Stimulated activated CD4-positive, alpha-beta T cell treated with anti-CD3 and anti-CD28 coated beads, TNF-alpha, amount 100 ng/mL, for 24 hours (primary cell): ENCODE results near the gene BMP2K.
A peak's percentile ranks its signal among the peaks of the same experiment; 100 is the strongest.

Source experiments
- DNase-seq, 3 experiments: peaks; one replicate each; pipeline ENCODE4 v3.0.0-alpha.2; 2020; ENCODE audit warnings: low read depth in 3 of 3

The BMP2K gene

DNA sequence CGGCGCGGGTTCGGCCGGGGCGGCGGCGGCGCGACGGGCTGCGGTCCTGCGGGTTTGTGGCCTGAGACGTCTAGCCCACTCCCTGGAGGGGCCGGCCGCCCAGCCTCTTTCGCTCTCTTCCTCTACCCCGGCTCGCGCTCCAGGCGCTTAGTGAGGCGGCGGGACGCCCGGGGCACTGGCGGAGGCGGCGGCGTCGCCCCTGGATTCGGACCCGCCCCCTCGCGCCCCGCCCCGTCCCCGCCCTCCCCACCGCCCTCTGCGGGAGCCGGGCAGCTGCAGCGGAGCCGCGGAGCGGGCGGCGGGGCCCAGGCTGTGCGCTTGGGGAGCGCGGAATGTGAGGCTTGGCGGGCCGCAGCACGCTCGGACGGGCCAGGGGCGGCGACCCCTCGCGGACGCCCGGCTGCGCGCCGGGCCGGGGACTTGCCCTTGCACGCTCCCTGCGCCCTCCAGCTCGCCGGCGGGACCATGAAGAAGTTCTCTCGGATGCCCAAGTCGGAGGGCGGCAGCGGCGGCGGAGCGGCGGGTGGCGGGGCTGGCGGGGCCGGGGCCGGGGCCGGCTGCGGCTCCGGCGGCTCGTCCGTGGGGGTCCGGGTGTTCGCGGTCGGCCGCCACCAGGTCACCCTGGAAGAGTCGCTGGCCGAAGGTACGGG lies at the start of gene BMP2K:
Gene BMP2K, plus strand, starts transcription at position 272 of the 650 bp plus-strand sequence. Its CDS starts 194 bp downstream, at position 466.
- DNase-seq: peak; percentile 42 to 79 (median 60)

DNA sequence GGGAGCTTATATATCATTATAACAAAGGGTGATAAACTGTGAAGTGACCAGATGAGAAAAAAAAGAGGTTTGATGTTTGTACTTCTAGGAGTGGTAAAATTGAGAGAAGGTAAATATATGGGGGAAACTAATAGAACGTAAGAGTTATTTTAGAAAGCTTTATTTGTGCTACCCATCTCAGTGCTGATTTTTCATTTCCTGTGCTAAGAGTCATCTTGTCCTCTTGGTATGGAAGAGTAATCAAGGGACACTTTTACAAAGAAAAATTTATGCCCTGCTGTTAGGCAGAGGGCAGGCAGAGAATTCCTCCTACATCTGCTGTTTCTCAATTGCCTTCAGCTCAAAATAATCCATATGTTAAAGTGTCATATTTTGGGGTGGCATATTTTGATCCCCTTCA lies 49.6 kb upstream of the BMP2K start:
- no peak for DNase-seq

DNA sequence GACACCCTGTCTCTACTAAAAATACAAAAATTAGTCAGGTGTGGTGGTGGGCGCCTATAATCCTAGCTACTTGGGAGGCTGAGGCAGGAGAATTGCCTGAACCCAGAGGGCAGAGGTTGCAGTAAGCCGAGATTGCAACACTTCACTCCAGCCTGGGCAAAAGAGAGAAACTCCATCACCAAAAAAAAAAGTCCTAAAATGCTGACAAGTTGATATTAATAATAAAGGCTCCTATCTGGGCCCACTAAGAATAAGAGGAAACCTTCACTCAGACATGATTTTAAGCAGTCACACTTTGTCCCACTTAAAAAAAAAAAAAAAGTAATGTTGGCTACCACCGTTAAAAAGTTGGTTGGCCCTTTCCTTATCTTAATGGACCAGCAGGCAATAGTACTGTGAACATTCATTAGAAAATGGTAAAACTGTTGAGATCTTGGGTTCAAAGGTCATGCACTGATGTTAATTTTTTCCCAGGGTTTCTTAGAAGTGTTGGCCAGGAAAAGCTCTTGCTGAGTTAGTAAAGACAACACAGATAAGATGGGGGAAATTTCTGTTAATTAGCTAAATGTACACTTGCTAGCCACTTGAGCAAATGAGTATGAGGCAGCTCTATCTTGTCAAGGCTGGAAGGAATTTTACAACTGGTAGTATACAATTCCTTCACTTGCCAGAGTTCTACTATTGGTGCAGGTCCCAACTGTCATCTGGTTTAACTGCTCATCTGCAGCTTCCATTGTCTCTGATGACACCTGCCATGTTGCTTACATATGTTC lies 43.6 kb upstream of the BMP2K start:
- DNase-seq: no peak

DNA sequence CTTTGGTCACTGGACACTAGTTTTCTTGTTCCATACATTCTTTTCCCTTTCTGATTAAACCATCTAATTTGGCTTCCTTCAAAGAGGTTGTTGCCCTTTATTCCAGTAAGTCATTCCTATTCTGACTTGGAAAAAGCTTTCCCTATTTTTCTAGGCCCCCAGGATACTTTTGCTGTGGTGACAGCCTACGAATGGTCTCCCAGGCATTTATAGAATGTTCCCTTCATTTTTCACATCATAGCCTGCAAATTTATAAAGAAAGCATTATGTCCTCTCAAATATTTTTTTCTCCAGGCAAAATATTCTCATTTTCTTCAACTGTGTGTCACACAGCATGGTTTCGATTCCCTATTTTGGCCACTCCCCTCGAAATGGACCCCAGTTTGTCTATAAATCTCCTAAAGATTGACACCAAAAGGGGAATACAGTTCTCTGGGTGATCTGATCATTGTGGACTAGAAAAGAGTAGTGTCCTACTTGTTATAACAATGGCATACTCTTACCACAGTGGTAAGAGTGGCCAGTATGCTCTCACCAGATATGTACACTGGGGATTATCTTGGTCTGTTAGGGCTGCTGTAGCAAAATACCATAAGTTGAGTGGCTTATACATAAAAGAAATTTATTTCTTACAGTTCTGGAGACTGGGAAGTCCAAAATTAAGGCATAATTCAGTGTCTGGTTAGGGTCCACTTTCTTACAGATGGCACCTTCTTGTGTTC lies 41.5 kb upstream of the BMP2K start:
- DNase-seq: no peak

DNA sequence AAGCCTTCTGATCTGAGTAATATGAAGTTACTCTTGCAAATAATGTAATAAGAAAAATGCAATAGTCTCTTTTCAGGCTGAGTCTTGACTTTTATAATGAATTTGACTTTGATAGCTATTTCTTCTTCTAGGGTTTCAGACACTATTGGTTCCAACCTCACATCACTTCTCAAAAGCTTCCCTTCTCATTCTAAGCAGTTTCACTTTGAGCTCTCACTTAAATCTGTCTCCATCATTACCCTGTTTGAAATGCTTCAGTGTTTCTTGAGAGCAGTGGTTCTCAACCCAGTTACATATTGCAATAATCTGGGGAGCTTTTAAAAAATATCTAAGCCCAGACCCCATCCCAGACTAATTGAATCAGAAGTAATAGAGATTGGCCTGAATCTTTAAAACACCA lies 40.5 kb upstream of the BMP2K start:
- no peak for DNase-seq

DNA sequence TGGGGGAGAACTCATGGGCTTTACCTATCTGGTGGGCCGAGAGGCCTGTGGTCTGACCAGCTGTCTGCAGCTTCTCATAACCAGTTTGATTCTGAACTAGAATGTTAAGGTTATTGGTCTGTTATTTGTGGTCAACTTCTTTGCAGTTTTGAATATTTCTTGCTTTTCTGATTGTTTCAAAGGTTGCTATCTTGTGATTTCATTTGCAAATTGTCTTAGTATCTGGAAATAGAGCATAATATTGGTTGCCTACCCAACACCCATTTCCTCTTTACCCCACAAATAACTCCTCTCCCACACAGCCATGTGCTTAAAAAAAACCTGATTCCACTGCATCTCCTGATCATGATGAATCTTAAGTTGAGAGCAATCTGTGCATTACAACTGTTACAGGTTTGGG lies 39.1 kb upstream of the BMP2K start:
- no peak for DNase-seq

DNA sequence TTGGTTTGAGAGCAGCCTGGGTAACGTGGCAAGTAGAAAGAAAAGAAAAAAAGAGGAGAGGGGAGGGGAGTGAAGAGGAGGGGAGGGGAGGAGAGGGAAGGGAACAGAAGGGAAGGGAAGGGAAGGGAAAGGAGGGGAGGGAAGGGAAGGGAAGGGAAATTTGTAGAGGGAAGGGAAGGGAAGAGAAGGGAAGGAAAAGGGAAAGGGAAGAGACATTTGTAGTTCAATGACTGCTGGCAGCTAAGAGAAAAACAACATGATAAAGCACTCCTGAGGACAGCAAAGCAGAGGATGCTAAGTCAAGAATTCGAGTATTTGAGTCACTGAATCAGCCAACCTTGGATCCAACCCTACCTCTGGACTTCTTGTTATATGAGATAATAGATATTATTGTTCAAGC lies 38.2 kb upstream of the BMP2K start:
- no peak for DNase-seq

DNA sequence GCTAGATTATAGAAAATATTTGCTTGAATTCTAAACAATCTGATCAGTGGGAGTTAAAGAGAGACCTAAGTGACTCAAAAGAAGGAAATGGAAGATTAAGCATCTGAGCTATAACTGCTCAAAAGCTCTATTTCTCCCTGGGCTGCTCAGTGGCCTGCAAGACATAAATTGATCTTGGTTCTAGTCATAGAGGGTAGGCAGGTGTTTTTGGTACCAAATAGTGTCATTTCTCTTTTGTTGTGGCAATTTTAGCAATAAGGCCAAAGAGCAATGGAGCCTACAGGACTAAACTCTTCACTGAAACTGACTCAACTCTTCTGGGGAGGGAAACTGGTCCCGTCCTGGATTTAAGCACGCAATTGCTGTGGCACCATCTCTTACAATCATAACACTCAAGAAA lies 33.9 kb upstream of the BMP2K start:
- no peak for DNase-seq

DNA sequence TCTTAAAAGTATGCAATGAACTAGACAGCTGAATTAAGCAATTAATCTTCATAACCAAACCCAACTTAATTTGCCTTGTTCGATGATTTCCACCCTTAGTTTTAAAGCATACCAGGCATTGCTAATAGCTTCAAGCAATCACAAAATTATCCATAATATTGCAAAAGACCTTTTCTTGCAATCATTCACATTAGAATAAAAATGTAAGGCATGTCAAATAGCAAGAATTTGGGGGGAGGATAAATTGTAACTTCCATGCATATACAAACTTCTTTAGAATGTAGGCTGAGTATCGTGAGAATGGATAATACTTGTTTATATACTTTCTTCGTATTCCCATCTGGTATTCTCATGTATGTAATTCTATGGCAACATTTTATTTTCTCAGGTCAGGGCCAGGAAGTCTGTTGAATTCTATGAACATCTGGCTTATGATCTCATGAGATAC lies 28.7 kb upstream of the BMP2K start:
- DNase-seq: no peak

DNA sequence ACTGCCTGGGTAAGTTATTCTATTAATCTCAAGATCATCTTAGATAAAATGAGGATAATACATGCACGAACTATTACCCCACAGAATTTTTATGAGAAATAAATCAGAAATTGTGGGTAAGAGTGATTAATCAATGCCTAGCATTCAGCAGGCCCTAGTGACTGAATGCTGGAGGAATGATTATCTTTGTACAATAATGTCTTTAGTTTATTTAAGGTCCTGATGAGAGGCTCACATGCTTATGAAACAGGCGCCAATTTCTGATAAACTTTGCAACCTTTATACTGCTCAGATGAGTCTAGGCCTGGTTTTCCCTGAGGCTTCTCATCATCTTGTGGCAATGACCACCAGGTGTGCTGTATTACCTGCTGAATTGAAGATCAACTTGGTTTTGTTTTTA lies 27.8 kb upstream of the BMP2K start:
- DNase-seq: no peak

DNA sequence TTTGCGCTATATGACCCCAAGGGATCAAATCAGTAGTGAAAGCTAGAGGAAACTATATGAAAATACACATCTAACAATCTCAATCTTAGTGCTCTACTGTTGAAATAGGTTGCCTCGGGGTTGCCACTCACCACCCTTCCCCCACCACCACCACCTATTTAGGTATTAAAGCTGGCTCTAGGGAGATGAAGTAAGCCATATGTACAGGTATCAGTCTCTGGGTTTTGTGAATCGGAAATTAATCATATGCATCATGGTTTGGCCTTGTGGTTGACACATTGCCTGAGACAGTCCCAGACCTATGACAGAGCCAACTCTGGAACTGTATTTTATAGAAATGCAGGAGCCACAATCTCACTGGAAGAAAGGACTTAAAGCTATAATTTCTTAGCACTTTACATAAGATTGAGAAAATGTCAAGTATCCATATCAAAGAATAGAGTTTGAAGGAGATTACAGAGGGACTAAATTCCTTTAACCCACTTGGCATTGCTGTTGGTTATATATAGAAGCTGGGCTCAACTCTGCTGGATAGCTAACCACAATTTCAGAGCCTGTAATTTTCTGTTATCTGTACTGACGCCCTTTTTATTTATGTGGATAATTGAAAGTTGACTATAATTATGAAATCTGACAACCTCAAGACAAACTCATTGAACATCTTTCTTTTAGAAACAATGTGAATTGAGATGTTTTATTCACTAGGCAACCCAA lies 26.7 kb upstream of the BMP2K start:
- no peak for DNase-seq

DNA sequence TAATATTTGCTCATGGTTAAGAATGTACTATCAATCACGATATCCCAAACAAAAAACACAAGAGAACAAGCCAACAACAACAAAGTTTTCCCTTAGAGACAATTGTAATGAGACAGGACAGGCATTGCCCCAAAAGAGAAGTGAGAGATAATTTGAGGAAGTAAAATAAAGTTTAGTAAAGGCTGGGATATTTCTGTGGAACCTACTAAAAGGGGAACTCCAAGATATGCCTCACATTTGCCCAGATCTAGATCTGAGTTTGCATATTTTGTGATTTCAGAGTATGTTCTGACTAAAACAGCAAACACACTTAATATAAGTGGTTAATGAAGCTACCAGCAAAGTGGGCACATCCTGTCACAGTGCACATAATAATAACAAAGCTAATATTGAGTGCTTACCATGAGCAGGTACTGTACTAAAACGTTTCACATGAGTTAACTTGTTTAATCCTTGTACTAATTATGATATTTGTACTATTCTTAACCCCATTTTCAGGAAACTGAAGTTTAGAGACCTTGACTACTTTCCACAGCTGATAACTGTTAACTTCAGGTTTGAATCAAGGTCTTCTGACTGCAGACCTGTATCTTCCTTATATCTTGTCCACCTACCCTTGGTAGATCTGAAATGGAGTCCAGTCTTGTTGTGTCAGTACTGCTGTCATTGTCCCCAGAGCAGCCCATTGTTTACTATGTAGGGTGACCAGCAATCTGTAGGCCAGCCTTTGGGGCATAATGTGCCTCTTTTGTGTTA lies 26.0 kb upstream of the BMP2K start:
- no peak for DNase-seq

DNA sequence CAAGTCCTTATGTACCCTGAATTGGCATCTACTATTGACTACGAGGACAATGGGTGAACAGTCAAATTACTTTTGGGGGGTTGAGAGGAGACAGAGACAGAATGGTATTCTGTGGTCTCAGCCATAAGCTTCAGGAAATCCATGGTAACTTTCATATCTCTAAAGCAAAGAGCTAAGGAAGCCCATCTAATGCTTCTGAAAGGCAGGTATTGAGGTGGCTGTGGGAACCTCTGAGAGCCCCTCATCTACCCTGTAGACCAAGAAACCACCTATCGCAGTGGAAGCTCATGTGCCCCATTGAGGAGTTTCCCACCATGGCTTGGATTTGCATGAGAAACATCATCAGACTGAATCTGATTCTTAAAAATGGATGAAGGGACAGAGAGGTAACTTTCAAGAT lies 23.1 kb upstream of the BMP2K start:
- no peak for DNase-seq

DNA sequence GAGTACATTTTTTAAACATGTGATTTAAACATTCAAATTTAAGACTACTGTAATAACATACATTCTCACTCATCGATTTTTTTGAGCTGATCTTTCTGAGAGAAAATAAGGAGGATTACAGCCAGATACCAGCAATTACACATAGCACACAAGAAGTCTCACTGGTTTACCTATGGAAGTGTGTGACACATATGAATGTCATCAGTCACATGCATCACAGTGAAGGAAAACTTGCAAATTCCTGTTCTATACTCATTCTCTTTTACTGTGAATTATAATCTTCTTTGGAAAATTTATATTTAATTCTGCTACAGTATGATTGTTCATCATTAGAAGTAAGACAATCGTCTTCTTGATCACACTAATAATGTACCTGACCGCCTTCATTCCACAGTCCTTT lies 21.3 kb upstream of the BMP2K start:
- DNase-seq: no peak

DNA sequence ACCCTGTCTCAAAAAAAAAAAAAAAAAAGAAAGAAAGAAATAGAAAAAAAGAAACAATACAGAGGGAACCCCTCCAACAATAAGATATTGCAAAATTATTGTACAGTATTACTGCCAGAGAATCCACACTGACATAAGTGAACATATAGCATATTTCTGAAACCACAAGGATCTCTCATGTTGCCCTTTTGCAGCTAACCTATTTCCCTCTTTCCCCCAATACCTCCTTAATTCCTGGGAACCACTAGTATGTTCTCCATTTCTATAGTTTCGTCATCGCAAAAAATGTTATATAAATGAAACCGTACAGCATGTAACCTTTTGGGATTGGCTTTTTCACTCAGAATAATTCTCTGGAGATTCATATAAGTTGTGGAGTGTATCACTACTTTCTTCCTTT lies 20.0 kb upstream of the BMP2K start:
- DNase-seq: no peak

DNA sequence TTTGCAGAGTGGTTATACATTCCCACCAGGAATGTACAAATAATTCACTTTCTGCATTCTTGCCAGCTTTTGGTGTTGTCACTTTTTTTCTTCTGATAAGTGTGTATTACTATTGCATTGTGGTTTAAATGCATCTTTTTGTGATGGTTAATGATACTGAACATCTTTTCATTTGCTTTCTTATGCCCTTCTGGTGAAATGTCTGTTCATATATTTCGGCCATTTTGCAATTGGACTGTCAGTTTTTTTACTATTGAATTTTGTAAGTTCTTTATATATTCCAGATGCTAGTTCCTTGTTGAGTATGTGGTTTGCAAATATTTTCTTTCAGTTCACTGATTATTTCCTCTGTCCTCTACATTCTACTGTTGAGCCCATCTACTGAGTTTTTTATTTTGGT lies 19.4 kb upstream of the BMP2K start:
- no peak for DNase-seq

DNA sequence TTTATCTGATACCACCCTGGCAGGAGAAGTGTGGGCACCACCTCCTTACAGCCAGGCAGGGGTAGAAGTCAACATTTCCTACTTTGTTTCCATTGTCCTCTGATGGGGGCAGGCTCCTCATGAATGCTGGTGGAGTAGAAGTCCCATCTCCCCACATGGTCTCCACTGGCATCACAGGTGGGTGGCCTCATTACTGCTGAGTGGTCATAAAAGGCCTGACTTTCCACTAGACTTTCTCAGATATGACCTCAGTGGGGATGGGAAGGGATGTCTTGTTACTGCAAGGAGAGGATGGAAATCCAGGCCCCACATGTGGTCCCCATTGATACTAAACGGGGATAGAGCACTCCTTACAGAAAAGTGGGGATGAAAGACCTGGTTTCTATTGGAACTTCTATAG lies 18.6 kb upstream of the BMP2K start:
- DNase-seq: no peak

DNA sequence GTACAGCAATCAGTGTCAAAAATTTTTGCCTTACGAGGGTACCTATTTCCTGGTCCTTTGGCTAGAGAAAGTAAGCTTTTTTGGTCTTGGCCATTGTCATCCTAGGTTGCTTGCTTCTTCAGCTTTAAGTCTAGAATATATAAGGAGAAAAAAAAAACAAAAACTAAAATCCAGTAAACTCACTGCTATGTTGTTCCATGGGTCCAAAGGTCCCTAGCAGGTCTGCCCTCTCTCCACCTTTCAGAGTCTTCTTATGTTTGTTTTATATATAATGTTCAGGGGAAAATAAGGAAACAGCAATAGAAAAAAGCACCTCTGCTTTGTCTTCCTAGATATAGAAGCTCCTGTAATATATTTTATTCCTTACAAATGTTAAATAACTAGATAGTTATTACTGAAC lies 18.1 kb upstream of the BMP2K start:
- no peak for DNase-seq

DNA sequence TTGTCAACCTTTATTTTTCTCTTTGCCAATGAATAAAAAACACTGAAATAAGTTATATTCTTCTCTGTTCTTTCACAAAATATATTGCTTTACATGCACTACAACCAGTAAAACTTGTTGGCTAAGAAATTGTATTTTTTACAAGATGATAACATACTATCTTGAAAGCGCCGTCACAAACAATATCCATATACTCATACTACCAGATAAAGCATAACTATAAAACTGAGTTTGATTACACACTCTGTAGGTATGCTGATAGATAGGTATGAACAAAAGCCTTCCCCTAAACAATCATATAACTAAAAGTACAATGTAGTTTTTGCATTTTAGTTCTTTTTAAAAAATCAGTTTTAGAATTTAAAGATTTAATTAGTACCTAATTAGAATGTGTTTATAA lies 13.6 kb upstream of the BMP2K start:
- DNase-seq: no peak

DNA sequence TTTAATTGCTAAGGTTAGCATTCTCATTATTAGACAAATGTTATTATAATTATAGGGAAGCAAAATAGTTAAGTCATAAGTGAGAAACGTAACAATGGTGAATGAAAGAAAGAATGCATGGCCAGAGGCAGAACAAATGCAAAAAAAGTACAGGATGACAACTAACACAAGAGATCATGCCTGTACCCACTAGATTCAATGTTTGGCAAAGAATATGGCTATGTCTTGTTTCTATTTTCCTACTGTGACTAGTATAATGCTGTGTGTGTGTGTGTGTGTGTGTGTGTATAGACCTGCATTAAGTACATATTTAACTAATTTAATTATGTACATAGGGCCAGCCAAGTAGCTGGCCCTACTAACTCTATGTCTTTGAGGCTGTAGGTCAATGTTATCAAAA lies 12.9 kb upstream of the BMP2K start:
- no peak for DNase-seq

DNA sequence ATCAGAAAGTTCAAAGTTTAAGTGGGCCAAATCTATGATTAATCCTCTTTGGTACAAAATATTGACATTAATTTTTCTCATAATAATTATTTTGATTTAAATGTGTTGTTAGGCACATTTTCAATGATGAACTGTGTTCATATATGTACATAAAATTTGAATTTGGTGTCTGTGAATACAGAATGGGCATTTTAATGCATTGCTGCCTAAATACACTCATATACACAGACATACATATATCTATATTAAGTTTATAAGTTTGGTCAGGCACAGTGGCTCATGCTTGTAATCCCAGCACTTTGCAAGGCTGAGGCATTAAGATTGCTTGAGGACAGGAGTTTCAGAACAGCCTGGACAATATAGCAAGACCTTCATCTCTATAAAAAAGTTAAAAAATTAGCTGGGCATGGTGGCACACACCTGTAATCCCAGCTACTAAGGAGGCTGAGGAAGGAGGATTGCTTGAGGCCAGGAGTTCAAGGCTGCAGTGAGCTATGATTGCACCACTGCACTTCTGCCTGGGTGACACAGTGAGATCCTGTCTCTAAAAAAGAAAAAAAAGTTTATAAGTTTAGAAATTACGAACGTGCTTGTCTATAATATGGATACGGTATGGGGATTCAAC lies 12.3 kb upstream of the BMP2K start:
- DNase-seq: no peak
